H1 (cell line): ENCODE data around the gene AHI1. TPM values are rescaled to one million over a fixed set of nuclear protein-coding genes. Genes with fewer than 3 reads are reported as not detected.

ENCODE experiments used
- CTCF ChIA-PET: fragments of 300-600 bp; sonication (Branson Sonifier 250); formaldehyde crosslinking; loops from one replicate; lab custom pipeline; 2021; ENCODE audit not compliant: partially characterized antibody; lab: Charles Lee
- POLR2A ChIA-PET: fragments of 300-600 bp; sonication (Branson Sonifier 250); formaldehyde crosslinking; loops from one replicate; lab custom pipeline; 2021; ENCODE audit warnings: inconsistent platforms; ENCODE audit not compliant: partially characterized antibody; lab: Charles Lee
- DNase-seq, 2 experiments: peaks; one replicate each; pipeline versions ENCODE4 v3.0.0 to v3.0.0-alpha.2; 2010 to 2022; ENCODE audit warnings: low spot score in 2 of 2, low read depth in 1 of 2, mixed read lengths in 1 of 2
- FAIRE-seq: peaks from 2 replicates; lab custom pipeline; 2011; peaks lifted over from hg19 to GRCh38; lab: Jason Lieb, UNC
- H2AFZ ChIP-seq: 2 replicates; pipeline ENCODE4 v1.8.1; 2012; ENCODE audit warnings: low read length, inconsistent platforms
- H2AK5ac ChIP-seq: 2 replicates; pipeline ENCODE4 v1.6.1; 2013; ENCODE audit warnings: low read depth, low read length
- H2BK120ac ChIP-seq: replicated peaks from 2 replicates; pipeline ENCODE3; 2013; ENCODE audit warnings: low read depth, low read length, inconsistent platforms
- H2BK12ac ChIP-seq: 2 replicates; pipeline ENCODE4 v1.6.1; 2013; ENCODE audit warnings: low read depth, low read length
- H2BK15ac ChIP-seq: 2 replicates; pipeline ENCODE4 v1.6.1; 2013; ENCODE audit warnings: low read length
- H2BK20ac ChIP-seq: 2 replicates; pipeline ENCODE4 v1.6.1; 2013; ENCODE audit warnings: low read length
- H2BK5ac ChIP-seq: 2 replicates; pipeline ENCODE4 v1.6.1; 2013; ENCODE audit warnings: low read depth, low read length
- H3K14ac ChIP-seq: 2 replicates; pipeline ENCODE4 v1.6.1; 2013; ENCODE audit warnings: inconsistent platforms; ENCODE audit not compliant: insufficient read length
- H3K18ac ChIP-seq: 2 replicates; pipeline ENCODE4 v1.6.1; 2013; ENCODE audit warnings: low read length; ENCODE audit errors: extremely low read depth
- H3K23ac ChIP-seq: 2 replicates; pipeline ENCODE4 v1.6.1; 2013; ENCODE audit warnings: inconsistent platforms; ENCODE audit not compliant: insufficient read length
- H3K23me2 ChIP-seq: 2 replicates; pipeline ENCODE4 v1.6.1; 2013; ENCODE audit warnings: low read depth, low read length
- H3K27ac ChIP-seq: 2 replicates; pipeline ENCODE4 v1.6.1; 2011; ENCODE audit warnings: low read depth, low read length, inconsistent platforms
- H3K27me3 ChIP-seq, 4 experiments: replicated peaks in 1 of 4; 1 replicate in 1 of 4; 2 replicates in 3 of 4; pipeline versions ENCODE4 v1.6.1 to v1.8.1; 2011 to 2013; ENCODE audit warnings: low read length in 3 of 4, mild to moderate bottlenecking in 3 of 4, inconsistent platforms in 2 of 4, mixed read lengths in 2 of 4, moderate library complexity in 1 of 4; ENCODE audit not compliant: control insufficient read depth in 3 of 4, insufficient read depth in 3 of 4; ENCODE audit errors: extremely low read depth in 1 of 4
- H3K36me3 ChIP-seq, 4 experiments: 2 replicates each; pipeline versions ENCODE4 v1.6.1 to v1.8.1; 2011 to 2013; ENCODE audit warnings: mild to moderate bottlenecking in 4 of 4, low read length in 3 of 4, moderate library complexity in 2 of 4, control low read depth in 1 of 4, inconsistent platforms in 1 of 4; ENCODE audit not compliant: insufficient read depth in 4 of 4, control insufficient read depth in 2 of 4
- H3K4ac ChIP-seq: replicated peaks from 2 replicates; pipeline ENCODE3; 2013; ENCODE audit warnings: low read length, low read depth, mixed read lengths, inconsistent platforms; ENCODE audit not compliant: insufficient read length
- H3K4me1 ChIP-seq, 4 experiments: replicated peaks in 1 of 4; 1 replicate in 1 of 4; 2 replicates in 3 of 4; pipeline versions ENCODE4 v1.6.1 to v1.8.1; 2011 to 2013; ENCODE audit warnings: low read length in 3 of 4, inconsistent platforms in 2 of 4, mixed read lengths in 1 of 4; ENCODE audit not compliant: insufficient read depth in 4 of 4, control insufficient read depth in 3 of 4
- H3K4me2 ChIP-seq, 2 experiments: 2 replicates each; pipeline versions ENCODE4 v1.6.1 to v1.8.1; 2011 to 2013; ENCODE audit warnings: low read depth in 2 of 2, low read length in 2 of 2, control low read depth in 1 of 2, inconsistent platforms in 1 of 2, mild to moderate bottlenecking in 1 of 2; ENCODE audit not compliant: insufficient read depth in 1 of 2
- H3K4me3 ChIP-seq, 4 experiments: fragments of 200-600, 300-600 bp in 1 of 4; sonication (generic), shearing (Covaris generic), sonication (Bioruptor Twin) in 1 of 4; 2 replicates each; pipeline versions ENCODE4 v1.5.1 to v1.8.1; 2011 to 2016; ENCODE audit warnings: low read length in 4 of 4, low read depth in 3 of 4, control low read depth in 2 of 4, inconsistent platforms in 2 of 4, mild to moderate bottlenecking in 2 of 4, mixed read lengths in 1 of 4, moderate library complexity in 1 of 4; ENCODE audit not compliant: insufficient read depth in 2 of 4; ENCODE audit errors: extremely low read depth in 1 of 4
- H3K56ac ChIP-seq: replicated peaks from 2 replicates; pipeline ENCODE3; 2013; ENCODE audit warnings: low read depth, mild to moderate bottlenecking, mixed read lengths, low read length, inconsistent platforms; ENCODE audit not compliant: insufficient read length
- H3K79me1 ChIP-seq: 2 replicates; pipeline ENCODE4 v1.6.1; 2013; ENCODE audit warnings: low read depth, low read length, control low read depth
- H3K79me2 ChIP-seq, 2 experiments: 2 replicates each; pipeline versions ENCODE4 v1.6.1 to v1.8.1; 2012 to 2013; ENCODE audit warnings: low read length in 2 of 2, mild to moderate bottlenecking in 2 of 2, inconsistent platforms in 1 of 2; ENCODE audit not compliant: insufficient read depth in 2 of 2, control insufficient read depth in 1 of 2
- H3K9ac ChIP-seq, 4 experiments: replicated peaks in 1 of 4; 1 replicate in 1 of 4; 2 replicates in 3 of 4; pipeline versions ENCODE4 v1.6.1 to v1.8.1; 2011 to 2013; ENCODE audit warnings: low read depth in 3 of 4, low read length in 3 of 4, control low read depth in 2 of 4, mild to moderate bottlenecking in 2 of 4, moderate library complexity in 2 of 4, inconsistent platforms in 1 of 4; ENCODE audit errors: extremely low read depth in 1 of 4
- H3K9me3 ChIP-seq, 2 experiments: 2 replicates each; pipeline versions ENCODE4 v1.6.1 to v1.8.1; 2012 to 2013; ENCODE audit warnings: mild to moderate bottlenecking in 2 of 2, moderate library complexity in 2 of 2, control low read depth in 1 of 2, inconsistent platforms in 1 of 2, low read depth in 1 of 2, low read length in 1 of 2, mixed read lengths in 1 of 2; ENCODE audit not compliant: insufficient read depth in 2 of 2
- H4K20me1 ChIP-seq, 2 experiments: replicated peaks in 1 of 2; 2 replicates each; pipeline versions ENCODE3 to v1.8.1; 2011 to 2013; ENCODE audit warnings: inconsistent platforms in 2 of 2, low read length in 2 of 2, mild to moderate bottlenecking in 1 of 2; ENCODE audit not compliant: insufficient read depth in 2 of 2, control insufficient read depth in 1 of 2
- H4K5ac ChIP-seq: 2 replicates; pipeline ENCODE4 v1.6.1; 2013; ENCODE audit warnings: low read length, low read depth, mixed read lengths, inconsistent platforms; ENCODE audit not compliant: insufficient read length
- H4K8ac ChIP-seq: 2 replicates; pipeline ENCODE4 v1.8.0; 2013; ENCODE audit warnings: mild to moderate bottlenecking, moderate library complexity, low read length, inconsistent platforms; ENCODE audit not compliant: insufficient read depth; ENCODE audit errors: extremely low read depth
- H4K91ac ChIP-seq: replicated peaks from 2 replicates; pipeline ENCODE3; 2013; ENCODE audit warnings: low read length, mixed read lengths, inconsistent platforms; ENCODE audit not compliant: insufficient read length
- BACH1 ChIP-seq: IDR thresholded peaks from 2 replicates; pipeline ENCODE4 v1.6.1; 2012; ENCODE audit warnings: low read length, improper control_type of control experiment
- CEBPB ChIP-seq: IDR thresholded peaks from 2 replicates; pipeline ENCODE4 v1.6.1; 2012; ENCODE audit warnings: low read depth, low read length
- CHD1 ChIP-seq: IDR thresholded peaks from 2 replicates; pipeline ENCODE4 v1.6.1; 2012; ENCODE audit warnings: low read depth, low read length, improper control_type of control experiment
- CREB1 ChIP-seq: IDR thresholded peaks from 2 replicates; pipeline ENCODE4 v1.6.1; 2012; ENCODE audit warnings: inconsistent platforms
- GABPA ChIP-seq: IDR thresholded peaks from 2 replicates; pipeline ENCODE4 v1.6.1; 2011; ENCODE audit warnings: mild to moderate bottlenecking, low read length, moderate library complexity, borderline replicate concordance; ENCODE audit not compliant: insufficient read depth
- GTF2F1 ChIP-seq: IDR thresholded peaks from 2 replicates; pipeline ENCODE4 v1.6.1; 2012; ENCODE audit warnings: low read depth, low read length, improper control_type of control experiment, borderline replicate concordance
- MAFK ChIP-seq: IDR thresholded peaks from 2 replicates; pipeline ENCODE4 v1.6.1; 2012; ENCODE audit warnings: low read depth, mild to moderate bottlenecking, improper control_type of control experiment, low read length
- PHF8 ChIP-seq: fragments of 200-600 bp; sonication (generic); conservative IDR thresholded peaks from 2 replicates; pipeline ENCODE4 v1.7.1; 2012; ENCODE audit warnings: low read depth, mild to moderate bottlenecking, inconsistent platforms, low read length, moderate library complexity
- POLR2AphosphoS5 ChIP-seq: IDR thresholded peaks from 2 replicates; pipeline ENCODE4 v1.6.1; 2011; ENCODE audit warnings: low read depth, low read length
- RXRA ChIP-seq: IDR thresholded peaks from 2 replicates; pipeline ENCODE4 v1.6.1; 2011; ENCODE audit warnings: low read depth, mild to moderate bottlenecking, low read length, moderate library complexity; ENCODE audit not compliant: insufficient read depth
- SP1 ChIP-seq: IDR thresholded peaks from 2 replicates; pipeline ENCODE4 v1.6.1; 2011; ENCODE audit warnings: low read depth, low read length
- WGBS, 2 experiments: shearing (Covaris generic) in 1 of 2; methylation state at CpG; one replicate each; pipeline versions ENCODE4 v1.1.6 to v1.1.7; 2013 to 2015; ENCODE audit warnings: low lambda C conversion rate in 2 of 2, mixed read lengths in 2 of 2, inconsistent platforms in 1 of 2, low coverage in 1 of 2, missing lambda C conversion rate in 1 of 2; ENCODE audit not compliant: insufficient replicate concordance in 2 of 2, insufficient coverage in 1 of 2, insufficient read length in 1 of 2; ENCODE audit errors: extremely low coverage in 1 of 2, missing lambda C conversion rate in 1 of 2; 5-methylcytosine and 5-hydroxymethylcytosine counted together
- polyA plus RNA-seq, 7 experiments: library from polyadenylated mRNA; depleted of rRNA in 3 of 7; stranded (reverse) in 5 of 7; unstranded in 2 of 7; fragments of >200 nt in 5 of 7; fragments of 200-250 nt in 2 of 7; gene quantifications; 1 replicate in 5 of 7; 2 replicates in 1 of 7; 4 replicates in 1 of 7; pipeline versions ENCODE4 v1.2.1 to v1.2.3, GENCODE V29; 2011 to 2013; ENCODE audit warnings: missing spikeins in 2 of 7, mixed read lengths in 2 of 7
- total RNA-seq: library from RNA; stranded (reverse); fragmentation: NEBNext Ultra II Directional; extraction: Animal tissue kit (Norgen Biotek cat#: 25700); gene quantifications from 2 replicates; pipeline ENCODE4 v1.2.1, GENCODE V29; 2021

AHI1 gene
- total and polyA plus RNA-seq, 2 of the 8 experiments (the other 6 are each of a cell fraction or from before 2014, with no cell fraction given) = 4.2 to 19.6 TPM

- POLR2A ChIA-PET = interaction anchor here (0.7 kb wide), 1 partner anchor 54 kb away, joined by 3 read pairs; no protein-coding TSS in a partner anchor
- Histone ChIP-seq H2BK5ac (no peak overlapping the region), H4K8ac (no peak overlapping the region), H3K4me3 (no peak overlapping the region), H3K23ac (no peak overlapping the region), H3K79me1 (no peaks in the 10 kb centered on the region), H3K56ac (no peak overlapping the region), H3K9me3 (no peaks in the 10 kb centered on the region), H2BK12ac (no peak overlapping the region), H3K79me2 (no peaks in the 10 kb centered on the region), H3K14ac (no peak overlapping the region), H3K4me2 (no peak overlapping the region), H2BK20ac (no peak overlapping the region), H3K27me3 (no peaks in the 10 kb centered on the region), H3K23me2 (no peaks in the 10 kb centered on the region), H3K27ac (no peak overlapping the region), H3K4me1 (no peaks in the 10 kb centered on the region), H3K9ac (no peak overlapping the region), H2BK15ac (no peak overlapping the region), H4K91ac (no peak overlapping the region), H4K20me1 (no peaks in the 10 kb centered on the region), H3K4ac (no peak overlapping the region), H4K5ac (no peak overlapping the region), H2BK120ac (no peak overlapping the region), H3K36me3 (no peaks in the 10 kb centered on the region), H2AK5ac (no peak overlapping the region), H3K18ac (no peak overlapping the region), H2AFZ (no peak overlapping the region)
- FAIRE-seq (no peak), DNase-seq (no peak)
- CTCF ChIA-PET = interaction anchor here (0.6 to 3.1 kb wide), 2 partner anchors 8 to 507 kb away, joined by 4 to 14 read pairs; no protein-coding TSS in a partner anchor
- 92% methylated on average over 6 of the region's 6 CpGs; no CpG with 5 or more reads in 1 of the 2 experiments for WGBS, 2 experiments
- TF ChIP-seq CHD1 (no peak), MAFK (no peak), RXRA (no peak), CREB1 (no peak), POLR2AphosphoS5 (no peak), BACH1 (no peak), GABPA (no peak), GTF2F1 (no peak), PHF8 (no peak), CEBPB (no peak), SP1 (no peak)
Observed at GRCh38 chr6:135527116-135527959, 29.8 kb upstream of the AHI1 start.
